Fibroblast of mammary gland (primary cell): Measurements from ENCODE around the gene MINDY4.
"Not testable (repeated sequence)": the region's sequence is repeated elsewhere in the genome, so short reads cannot be mapped to it uniquely, and the experiment has no call there.

ENCODE experiments used
- DNase-seq: peaks from one replicate; pipeline ENCODE4 v3.0.0-alpha.2; 2010; ENCODE audit warnings: low read depth
- H3K4me3 ChIP-seq: 2 replicates; pipeline ENCODE4 v1.5.1; 2011; ENCODE audit warnings: low read depth, mild to moderate bottlenecking, low read length, moderate library complexity; ENCODE audit not compliant: control insufficient read depth
- TF ChIP-seq, protein P1 (sequence below): conservative IDR thresholded peaks from 2 replicates; pipeline ENCODE4 v1.5.1; 2011; ENCODE audit warnings: low read depth, low read length, inconsistent platforms; ENCODE audit not compliant: control insufficient read depth, insufficient read depth

The MINDY4 gene

GRCh38 chr7:30831936-30832335, 60.7 kb downstream of the MINDY4 start:
- DNase-seq = no peak
- TF ChIP-seq, protein P1, sequence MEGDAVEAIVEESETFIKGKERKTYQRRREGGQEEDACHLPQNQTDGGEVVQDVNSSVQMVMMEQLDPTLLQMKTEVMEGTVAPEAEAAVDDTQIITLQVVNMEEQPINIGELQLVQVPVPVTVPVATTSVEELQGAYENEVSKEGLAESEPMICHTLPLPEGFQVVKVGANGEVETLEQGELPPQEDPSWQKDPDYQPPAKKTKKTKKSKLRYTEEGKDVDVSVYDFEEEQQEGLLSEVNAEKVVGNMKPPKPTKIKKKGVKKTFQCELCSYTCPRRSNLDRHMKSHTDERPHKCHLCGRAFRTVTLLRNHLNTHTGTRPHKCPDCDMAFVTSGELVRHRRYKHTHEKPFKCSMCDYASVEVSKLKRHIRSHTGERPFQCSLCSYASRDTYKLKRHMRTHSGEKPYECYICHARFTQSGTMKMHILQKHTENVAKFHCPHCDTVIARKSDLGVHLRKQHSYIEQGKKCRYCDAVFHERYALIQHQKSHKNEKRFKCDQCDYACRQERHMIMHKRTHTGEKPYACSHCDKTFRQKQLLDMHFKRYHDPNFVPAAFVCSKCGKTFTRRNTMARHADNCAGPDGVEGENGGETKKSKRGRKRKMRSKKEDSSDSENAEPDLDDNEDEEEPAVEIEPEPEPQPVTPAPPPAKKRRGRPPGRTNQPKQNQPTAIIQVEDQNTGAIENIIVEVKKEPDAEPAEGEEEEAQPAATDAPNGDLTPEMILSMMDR = no peak
- H3K4me3 ChIP-seq = no peak overlapping the region

DNA sequence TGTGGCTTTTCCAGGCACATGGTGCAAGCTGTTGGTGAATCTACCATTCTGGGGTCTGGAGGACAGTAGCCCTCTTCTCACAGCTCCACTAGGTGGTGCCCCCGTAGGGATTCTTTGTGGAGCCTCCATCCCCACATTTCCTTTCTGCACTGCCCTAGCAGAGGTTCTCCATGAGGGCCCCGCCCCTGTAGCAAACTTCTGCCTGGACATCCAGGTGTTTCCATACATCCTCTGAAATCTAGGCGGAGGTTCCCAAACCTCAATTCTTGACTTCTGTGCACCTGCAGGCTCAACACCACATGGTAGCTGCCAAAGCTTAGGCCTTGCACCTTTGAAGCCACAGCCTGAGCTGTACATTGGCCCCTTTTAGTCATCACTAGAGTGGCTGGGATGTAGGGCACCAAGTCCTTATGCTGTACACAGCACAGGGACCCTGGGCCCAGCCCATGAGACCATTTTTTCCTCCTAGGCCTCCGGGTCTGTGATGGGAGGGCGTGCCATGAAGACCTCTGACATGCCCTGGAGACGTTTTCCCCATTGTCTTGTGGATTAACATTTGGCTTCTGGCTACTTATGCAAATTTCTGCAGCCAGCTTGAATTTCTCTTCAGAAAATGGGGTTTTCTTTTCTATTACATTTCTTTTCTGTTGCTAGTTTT, 62.9 kb downstream of the MINDY4 start:
- H3K4me3 ChIP-seq, DNase-seq: not testable (repeated sequence)

- TF ChIP-seq, protein P1 = no peak
Measured at GRCh38 chr7:30835396-30835915, 64.2 kb downstream of the MINDY4 start.

GRCh38 chr7:30836991-30837390, 65.8 kb downstream of the MINDY4 start:
- TF ChIP-seq, protein P1 = no peak

More at GRCh38 chr7:30835396-30835915, 64.2 kb downstream of the MINDY4 start:
- no peak for DNase-seq
- no peak overlapping the region for H3K4me3 ChIP-seq

DNA sequence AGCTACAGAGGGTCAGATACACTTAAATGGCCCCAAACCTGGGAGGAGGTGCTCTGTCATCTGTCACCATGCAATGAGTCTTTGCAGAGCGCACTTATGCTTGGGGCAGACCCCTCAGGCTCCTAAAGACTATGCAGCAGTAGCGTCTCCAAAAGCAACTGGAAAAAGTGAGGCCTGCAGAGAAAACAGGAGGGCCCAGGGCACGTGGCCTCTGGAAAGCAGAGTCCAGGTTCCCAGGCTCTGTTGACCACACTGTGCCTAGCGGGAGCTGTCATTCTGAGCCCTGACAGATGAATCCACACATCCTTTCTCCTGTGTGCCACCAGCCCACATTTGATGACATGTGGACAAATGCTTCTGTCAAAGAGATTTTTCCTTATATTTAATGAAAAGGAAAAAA, 66.4 kb downstream of the MINDY4 start:
- DNase-seq = no peak
- TF ChIP-seq, protein P1 = no peak
- H3K4me3 ChIP-seq = no peak overlapping the region

More at GRCh38 chr7:30836991-30837390, 65.8 kb downstream of the MINDY4 start:
- DNase-seq = no peak
- no peak overlapping the region for H3K4me3 ChIP-seq

- TF ChIP-seq, protein P1 = no peak
- DNase-seq = no peak
- no peak overlapping the region for H3K4me3 ChIP-seq
Measured at GRCh38 chr7:30838008-30838407, 66.8 kb downstream of the MINDY4 start.

- no peak overlapping the region for H3K4me3 ChIP-seq
- TF ChIP-seq, protein P1 = no peak
- DNase-seq = no peak
Measured at GRCh38 chr7:30840141-30841024, 69.2 kb downstream of the MINDY4 start.
